GM12873 (cell line): ENCODE data around the gene TTN.

ENCODE experiments used
- TF ChIP-seq, protein P1 (sequence below): IDR thresholded peaks from 2 replicates; pipeline ENCODE4 v1.5.1; 2012; ENCODE audit warnings: low read depth, mild to moderate bottlenecking, moderate library complexity, low read length, control low read depth; ENCODE audit not compliant: insufficient read depth; ENCODE audit errors: missing control alignments

The TTN gene

DNA sequence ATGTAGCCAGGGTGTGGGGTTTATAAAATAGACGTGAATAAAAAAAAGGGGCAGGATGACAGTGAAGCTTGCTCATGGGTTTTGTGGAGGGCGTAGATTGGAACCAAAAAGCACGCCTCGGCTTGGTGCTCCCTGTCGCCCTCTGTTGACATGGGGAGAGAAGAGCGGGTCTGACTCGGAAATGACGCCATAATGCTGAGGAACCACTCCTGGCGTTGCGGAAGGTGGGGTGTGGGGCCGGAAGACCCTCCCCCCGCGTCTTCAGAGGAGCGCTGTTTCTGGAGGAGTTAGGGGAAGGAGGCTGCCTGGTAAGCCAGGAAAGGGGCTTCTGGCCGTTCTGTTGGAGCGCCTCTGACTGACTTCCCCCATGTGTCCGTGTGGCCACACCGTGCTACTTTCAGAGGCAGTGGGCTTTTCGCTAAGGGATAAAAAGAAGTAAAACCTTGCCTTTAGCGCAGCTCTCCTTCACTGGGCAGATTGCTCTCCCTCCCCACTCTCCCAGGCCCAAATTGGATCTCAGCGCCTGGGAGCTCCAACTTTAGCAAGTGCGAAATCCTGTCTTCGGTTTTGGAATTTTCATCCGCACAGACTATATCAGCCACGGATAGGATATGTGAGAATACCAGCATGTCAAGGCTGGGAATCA is 284.1 kb downstream of the TTN start:
- TF ChIP-seq, protein P1, sequence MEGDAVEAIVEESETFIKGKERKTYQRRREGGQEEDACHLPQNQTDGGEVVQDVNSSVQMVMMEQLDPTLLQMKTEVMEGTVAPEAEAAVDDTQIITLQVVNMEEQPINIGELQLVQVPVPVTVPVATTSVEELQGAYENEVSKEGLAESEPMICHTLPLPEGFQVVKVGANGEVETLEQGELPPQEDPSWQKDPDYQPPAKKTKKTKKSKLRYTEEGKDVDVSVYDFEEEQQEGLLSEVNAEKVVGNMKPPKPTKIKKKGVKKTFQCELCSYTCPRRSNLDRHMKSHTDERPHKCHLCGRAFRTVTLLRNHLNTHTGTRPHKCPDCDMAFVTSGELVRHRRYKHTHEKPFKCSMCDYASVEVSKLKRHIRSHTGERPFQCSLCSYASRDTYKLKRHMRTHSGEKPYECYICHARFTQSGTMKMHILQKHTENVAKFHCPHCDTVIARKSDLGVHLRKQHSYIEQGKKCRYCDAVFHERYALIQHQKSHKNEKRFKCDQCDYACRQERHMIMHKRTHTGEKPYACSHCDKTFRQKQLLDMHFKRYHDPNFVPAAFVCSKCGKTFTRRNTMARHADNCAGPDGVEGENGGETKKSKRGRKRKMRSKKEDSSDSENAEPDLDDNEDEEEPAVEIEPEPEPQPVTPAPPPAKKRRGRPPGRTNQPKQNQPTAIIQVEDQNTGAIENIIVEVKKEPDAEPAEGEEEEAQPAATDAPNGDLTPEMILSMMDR, result peak; percentile 97

DNA sequence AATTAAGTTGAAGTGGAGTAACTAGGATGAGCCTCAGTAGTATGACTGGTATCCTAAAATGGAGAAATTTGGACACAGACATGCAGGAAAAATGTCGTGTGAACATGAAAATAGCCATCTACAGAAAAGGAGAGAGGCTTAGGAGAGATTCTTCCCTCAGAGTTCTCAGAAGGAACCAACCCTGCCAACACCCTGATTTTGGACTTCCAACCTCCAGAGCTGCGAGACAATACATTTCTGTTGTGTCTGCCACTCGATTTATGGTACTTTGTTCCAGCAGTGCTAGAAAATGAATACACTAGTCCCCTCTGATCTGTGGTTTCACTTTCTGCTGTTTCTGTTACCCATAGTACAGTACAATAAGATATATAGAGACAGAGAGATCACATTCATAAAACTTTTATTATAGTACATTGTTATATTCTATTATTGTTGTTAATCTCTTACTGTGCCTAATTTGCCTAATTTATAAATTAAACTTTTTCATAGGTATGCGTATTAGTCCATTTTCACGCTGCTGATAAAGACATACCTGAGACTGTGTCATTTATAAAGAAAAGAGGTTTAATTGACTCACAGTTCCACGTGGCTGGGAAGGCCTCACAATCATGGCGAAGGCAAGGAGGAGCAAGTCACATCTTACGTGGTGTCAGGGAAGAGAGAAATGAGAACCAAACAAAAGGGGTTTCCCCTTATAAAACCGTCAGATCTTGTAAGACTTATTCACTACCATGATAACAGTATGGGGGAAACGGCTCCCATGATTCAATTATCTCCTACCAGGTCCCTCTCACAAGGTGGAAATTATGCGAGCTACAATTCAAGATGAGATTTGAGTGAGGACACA is 285.7 kb downstream of the TTN start:
- TF ChIP-seq, protein P1, result no peak

DNA sequence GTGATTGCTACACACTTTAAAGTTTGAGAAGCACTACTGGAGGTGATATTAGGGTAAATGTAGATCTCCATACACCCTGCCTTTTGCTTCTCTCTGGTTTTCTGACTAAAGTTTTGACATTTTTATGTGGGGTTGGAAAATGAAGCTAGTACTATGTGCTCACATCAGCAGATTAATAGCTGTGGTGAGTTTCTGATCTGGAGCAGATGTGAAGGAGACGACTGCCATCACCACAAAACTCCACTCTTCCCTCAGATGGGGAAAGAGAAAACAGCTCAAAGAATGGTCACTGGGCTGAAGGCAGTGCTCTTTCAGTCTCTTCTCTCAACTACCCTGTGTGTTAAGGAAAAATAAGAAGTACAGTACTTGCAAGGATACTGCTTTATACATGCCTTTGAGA is 289.7 kb downstream of the TTN start:
- TF ChIP-seq, protein P1, result no peak

DNA sequence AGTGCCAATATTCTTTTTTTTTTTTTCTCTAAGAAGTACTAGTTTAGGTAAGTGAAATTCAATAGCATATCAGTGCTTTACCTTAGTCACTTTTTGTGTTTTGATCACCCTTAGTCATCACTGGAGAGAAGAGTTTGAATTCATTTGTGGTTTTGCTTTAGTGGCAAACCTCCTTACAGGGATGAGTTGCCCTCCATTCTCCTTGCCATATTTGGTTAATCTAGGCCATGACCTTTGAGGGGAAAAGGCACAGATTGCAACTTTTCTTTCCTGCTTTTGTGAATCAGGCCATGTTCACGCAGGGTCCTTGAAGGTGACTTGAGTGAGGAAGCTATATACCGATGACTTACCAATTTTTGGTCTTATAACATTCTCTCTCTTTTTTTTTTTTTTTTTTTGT is 292.6 kb downstream of the TTN start:
- TF ChIP-seq, protein P1, result no peak

DNA sequence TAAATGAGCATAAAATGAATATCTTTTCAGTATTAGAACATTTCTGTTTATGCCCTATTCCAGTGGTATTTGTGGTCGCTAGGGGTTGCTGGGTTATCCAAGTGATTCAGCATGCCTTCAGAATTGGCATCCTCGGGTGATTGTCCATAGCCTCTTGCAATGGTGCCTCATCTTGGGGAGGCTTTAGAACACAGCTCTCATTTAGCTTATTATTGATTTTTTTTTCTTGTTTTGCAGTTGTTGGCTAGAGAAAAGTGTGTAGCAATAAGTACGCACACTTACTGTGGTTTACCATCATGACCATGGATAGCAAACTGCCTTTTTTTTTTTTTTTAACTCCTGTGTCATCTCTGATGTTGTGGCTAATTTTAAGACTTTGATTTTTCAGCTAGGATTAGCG is 293.3 kb downstream of the TTN start:
- TF ChIP-seq, protein P1, result no peak

DNA sequence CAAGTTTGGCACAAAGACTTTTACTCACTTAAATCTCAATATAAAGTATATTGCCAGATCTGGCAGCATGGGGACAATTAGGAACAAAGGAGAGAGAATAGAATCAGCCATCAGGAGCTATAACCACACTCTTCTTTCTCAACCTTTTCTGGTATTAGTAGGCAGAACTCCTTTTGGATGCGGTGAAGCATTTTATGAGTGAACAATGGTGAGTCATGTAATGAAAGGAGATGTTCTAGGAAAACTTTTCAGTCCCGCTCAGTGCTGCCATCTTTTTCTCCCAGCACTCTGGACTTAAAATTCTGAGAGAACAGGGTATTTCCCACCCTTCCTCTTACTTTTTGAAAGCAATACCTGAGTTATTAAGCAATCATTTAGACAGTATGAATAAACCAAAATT is 294.7 kb downstream of the TTN start:
- TF ChIP-seq, protein P1, result no peak

DNA sequence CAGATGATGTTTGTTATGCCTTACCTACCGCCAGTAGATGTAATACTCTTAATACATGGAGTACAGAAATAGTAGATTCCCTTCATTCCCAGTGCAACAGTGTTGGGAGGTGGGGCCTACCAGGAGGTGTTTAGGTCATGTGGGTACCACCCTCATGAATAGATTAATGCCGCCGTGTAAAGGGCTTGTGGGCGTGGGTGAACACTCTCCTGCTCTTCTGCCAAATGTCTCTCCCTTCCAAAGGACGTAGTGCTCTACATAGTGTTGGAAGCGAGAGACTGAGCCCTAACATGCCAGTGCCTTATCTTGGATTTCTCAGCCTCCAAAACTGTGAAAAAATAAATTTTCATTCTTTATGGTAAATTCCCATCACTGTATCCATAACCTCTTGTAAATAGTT is 296.8 kb downstream of the TTN start:
- TF ChIP-seq, protein P1, result no peak
